Stimulated activated CD8-positive, alpha-beta memory T cell treated with anti-CD3 and anti-CD28 coated beads, Interleukin-12 subunit alpha, Interleukin-12 subunit beta, amount 100 ng/mL, for 24 hours (primary cell): ENCODE data around the gene AASS.

Source experiments
- DNase-seq: peaks from one replicate; pipeline ENCODE4 v3.0.0-alpha.2; 2020; ENCODE audit errors: extremely low read depth

Gene AASS

DNA sequence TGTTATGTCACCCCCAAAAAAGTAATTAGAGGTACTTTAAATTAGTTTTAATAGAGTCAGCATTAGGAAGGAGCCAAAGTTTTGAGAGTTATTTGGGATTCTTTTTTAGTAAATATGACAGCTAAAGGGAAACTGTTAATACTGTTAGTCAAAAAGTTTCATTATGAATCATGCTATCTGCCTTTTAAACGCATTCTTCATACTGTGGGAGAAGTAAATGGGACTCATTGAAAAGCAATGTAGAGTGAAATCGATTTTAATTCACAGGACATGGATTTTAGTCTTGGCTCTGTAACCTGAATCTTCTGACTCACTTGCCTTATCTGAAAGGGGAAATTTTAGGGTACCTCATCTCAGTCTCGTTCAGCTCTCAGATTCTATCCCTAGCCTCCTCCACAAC is 105.1 kb downstream of the AASS start:
- no peak for DNase-seq

DNA sequence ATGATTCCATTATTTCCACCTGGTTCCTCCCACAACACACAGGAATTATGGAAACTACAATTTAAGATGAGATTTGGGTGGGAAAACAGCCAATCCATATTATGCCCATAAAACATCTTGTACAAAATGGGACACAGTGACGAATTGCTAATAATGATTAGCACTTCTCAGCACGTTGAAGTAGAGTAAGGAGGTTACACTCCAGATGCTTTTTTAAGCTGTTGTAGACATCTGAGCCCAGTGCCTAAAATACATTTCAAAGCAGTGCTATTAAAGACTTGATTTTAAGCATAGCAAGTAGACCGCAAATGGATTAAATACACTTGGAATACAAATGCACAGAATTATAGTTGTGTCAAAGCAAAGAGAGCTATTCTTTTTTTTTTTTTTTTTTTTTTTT is 105.9 kb downstream of the AASS start:
- no peak for DNase-seq

DNA sequence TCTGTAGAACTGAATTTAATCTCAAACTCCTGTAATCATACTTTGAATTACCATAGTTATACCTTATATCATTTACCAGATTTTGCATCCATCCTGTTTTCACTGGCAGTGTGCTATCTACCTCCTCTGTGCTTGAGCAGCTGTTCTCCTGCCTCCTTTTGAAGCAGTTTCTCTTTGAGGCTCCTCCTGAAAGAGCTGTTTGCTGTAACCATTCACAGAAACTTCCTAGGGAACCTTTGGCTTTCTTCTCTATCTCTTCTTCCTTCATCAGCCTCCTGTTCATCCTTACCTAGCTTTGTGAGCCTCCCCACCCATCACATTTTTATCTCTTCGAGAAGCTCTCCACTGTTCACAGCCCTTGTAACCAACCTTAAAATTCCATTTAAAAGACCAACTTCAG is 108.2 kb downstream of the AASS start:
- no peak for DNase-seq

DNA sequence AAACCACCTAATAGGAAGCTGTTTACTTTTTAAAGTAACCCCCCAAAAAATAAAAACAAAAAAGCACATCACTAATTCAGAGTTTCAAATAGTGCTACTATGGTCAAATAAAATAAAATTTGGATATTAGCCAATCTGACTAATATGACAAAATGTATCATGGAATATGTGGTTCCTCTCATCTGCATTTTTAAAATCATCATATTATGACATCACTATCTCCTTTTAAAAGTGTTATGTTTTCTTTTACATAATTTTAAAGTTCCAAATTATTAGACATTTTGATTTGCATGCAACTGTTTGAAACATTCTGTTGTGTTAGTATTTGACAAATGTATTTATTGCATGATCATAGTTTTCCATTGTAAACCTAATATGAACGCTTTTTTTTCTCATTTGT is 110.4 kb downstream of the AASS start:
- no peak for DNase-seq

DNA sequence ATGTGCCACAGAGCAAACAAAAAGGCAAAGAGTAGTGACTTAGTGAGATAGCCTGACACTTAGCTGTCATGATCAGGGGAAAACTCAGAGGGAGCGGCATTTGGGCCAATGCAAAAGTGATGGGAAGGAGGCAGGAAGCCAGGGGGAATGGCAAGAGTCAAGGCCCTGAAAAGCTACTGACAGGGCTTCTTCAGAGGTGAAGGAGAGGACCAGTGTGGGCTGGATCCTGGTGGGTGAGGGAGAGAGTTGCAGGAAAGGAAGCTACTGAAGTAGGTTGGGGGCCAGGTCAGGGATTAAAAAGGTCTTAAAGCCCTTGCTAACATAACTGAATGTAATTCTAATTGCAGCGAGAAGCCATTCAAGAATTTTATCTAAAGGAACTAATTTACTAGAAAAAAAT is 117.0 kb downstream of the AASS start:
- no peak for DNase-seq
